DMS79 (cell line): ENCODE results near the gene FBXO5.
A peak's percentile ranks its signal among the peaks of the same experiment; 100 is the strongest.
"Not testable (repeated sequence)": the region's sequence is repeated elsewhere in the genome, so short reads cannot be mapped to it uniquely, and the experiment has no call there.

ENCODE experiments used
- DNase-seq: peaks from one replicate; lab custom pipeline; 2025; lab: John Stamatoyannopoulos, UW

The FBXO5 gene, protein sequence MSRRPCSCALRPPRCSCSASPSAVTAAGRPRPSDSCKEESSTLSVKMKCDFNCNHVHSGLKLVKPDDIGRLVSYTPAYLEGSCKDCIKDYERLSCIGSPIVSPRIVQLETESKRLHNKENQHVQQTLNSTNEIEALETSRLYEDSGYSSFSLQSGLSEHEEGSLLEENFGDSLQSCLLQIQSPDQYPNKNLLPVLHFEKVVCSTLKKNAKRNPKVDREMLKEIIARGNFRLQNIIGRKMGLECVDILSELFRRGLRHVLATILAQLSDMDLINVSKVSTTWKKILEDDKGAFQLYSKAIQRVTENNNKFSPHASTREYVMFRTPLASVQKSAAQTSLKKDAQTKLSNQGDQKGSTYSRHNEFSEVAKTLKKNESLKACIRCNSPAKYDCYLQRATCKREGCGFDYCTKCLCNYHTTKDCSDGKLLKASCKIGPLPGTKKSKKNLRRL

DNA sequence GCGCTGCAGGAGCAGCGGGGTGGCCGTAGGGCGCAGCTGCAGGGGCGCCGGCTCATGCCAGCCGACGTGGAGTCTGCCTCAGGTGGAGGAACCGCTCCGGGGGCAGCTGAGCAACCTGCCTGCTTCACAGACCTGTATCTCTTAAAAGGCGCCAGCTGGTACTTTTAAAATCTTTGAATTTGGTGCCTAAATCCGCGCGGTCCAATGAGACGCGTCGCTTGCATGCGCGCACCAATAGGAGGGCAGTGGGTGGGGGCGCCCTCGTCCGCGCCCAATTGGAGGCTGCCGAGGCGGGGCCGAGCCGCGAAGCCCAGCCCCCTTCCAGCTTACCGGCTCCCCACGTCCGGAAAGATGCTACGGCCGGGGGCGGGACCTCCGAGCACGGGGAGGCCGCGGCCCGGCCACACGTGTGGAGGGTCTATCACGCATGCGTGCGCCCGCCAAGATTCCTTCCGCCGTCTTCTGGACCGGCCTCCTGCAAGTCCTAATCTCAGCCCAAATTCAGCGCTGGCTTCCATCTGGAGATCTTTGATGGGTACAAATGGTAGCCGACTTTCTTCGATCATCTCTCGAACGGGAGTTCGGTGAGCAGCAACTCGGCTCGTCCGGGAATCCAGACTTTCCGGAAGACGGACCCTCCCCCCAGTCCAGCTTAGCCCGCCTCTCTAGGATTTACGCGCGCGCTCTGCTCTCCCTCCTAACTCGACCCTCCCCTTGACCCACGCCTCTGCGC is at the start of gene FBXO5:
TSS of gene FBXO5 (minus strand) at position 138 of the 733 bp plus-strand sequence. CDS start at position 56, 82 bp downstream.
- DNase-seq, result peak; percentile 90

DNA sequence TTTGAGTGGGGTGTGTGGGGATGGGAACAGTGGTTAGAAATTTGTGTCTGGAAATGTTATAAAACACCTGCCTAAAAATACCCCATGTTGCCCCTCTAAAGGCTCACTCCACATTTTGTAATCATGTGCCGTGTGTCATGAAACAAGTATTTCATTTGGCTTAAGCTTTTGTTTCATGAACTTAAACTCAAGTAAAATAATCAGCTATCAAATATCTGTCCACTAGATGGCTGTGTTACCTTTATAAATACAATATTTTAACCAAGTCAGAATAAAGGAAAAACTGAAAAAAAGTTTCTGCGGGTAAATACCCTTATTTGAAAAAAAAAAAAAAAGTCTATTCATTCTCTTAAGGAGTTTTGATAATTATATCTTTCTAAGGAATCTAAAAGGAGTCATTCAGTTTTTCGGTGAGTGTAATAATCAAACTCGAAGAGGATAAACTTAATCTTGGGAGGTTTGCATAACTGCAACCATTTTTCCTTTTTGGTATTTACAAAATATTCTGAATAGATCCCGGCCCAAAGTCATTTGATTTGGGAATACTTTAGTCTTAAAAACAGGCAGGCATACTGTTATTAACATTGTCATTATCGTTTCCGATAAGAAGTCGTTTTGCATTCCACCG is 49.5 kb upstream of the FBXO5 start:
- no peak for DNase-seq

DNA sequence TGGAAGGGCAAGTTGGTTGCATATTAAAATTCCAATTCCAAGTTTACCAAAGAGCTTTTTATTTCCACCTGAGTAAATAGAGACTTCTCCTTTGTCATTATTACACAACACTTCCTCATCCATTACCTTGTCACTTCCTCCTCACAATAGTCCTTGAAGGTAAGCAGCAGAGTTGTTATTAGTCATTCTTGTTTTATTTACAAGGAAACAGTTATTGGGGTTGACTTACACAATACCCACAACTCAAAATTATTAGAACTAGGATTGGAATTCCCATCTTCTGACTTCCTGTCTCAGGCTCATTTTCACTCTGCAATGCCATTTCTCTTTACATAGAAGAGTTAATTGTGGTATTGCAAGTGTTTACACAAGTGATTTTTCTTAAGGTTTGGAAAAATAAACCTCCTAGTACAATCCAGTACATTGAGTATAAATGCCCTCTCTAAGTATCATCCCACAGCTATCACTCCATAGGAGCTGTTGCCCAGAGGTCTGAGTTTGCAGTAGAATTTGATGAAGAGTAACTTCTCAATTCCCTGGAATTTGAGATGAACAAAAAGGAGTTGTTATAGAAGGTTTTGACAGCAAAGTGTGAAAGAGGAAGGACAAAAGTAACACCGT is 48.6 kb upstream of the FBXO5 start:
- no peak for DNase-seq

DNA sequence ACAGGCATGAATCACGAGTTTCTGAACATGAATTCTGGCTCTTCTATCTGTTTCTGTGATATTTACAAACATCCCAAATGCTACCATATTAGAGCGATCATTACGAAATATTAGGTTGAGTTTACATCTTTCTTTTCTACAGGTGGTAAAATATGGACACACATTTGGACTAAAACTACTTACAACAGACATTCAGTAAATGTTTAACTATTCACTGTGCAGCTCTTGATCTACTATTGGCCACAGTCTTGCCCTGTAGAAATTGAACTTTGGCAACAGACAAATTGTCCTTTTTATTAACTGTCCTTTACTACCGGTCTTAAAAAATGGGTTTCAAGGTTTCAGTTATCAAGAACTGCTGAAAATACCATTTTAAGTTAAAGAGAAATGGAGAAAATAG is 46.1 kb upstream of the FBXO5 start:
- DNase-seq, result no peak

DNA sequence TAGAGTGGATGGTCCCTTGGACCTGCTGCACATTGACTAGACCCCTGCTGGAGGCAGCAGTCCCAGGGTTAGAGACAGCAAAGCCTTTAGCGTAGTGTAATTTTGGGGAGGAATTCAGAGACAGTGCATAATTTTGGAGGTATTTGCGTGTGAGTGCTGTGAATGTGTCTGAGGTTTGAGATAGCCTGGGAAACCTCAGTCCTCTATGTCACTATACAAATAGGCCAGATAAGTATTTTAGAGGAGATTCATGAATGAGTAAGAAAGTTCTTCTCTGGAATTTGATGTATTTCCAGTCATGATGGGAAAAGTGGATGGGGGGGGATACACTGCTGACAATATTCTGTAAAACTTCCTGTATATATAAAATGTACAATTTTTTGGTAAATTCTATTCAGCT is 45.4 kb upstream of the FBXO5 start:
- DNase-seq, result no peak

DNA sequence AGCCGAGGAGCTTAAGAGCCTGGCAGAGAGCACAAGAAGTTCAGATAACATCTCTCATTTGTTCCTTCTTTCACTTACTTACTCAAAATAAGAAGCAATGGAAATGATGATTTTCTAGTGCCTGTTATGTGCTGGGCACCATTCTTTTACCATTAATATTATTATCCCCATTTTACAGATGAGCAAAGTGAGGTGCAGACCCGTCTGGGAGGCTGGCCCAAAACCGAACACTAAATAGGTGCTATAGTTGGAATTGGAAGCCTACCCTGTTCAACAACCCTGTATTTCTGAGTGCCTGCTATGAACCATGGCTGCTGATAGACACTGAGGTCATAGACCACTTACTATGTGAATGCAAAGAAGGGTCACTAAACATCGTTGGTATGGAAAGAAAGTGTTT is 44.6 kb upstream of the FBXO5 start:
- no peak for DNase-seq

DNA sequence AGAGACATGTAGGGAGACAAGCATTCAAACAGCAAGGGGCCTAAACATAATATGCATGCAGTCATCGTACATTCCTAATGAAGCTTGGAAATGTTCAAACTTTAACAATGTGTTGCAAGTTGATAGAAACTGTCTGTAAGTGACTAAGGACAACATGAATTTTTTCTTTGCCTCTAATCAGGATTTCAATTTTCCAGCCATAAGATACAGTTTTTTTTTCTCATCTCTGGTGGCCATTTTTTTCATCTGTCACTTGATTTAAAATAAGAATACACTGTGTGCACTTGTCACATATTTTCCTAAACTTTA is 41.8 kb upstream of the FBXO5 start:
- DNase-seq, result no peak

DNA sequence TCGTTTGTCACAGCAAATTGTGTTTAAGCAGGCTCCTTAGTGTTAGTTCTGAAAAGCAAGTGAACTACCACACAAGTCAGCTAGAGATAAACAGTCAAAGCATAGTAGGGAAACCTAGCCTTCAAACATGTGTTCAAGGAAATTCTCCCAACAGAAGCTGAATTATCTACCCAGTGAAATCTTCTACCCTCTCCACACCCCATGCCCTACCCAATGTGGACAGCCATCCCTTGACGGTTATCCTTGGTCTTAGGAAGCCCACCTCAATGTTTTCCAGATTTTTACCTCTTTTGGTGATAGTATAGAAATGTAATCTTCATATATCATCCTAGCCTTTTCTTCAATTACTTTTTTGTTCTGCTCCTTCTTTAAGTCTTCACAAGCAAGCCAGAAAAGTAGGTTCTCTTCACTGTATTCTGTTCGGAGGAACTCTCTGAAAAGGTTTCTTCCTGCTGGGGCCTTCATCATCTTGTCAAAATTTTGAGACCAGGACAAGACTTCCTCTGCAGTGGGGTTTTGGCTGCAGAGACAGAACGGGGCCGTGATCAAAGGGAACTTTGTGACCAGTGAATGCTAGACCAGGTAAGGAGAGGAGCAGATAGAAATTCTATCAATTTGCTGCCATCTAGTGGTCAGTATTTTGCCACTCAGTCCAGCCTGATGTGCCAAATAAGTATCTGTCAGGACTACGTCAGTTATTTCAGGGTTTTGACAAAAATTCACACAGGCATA is 41.3 kb upstream of the FBXO5 start:
- DNase-seq, result no peak

DNA sequence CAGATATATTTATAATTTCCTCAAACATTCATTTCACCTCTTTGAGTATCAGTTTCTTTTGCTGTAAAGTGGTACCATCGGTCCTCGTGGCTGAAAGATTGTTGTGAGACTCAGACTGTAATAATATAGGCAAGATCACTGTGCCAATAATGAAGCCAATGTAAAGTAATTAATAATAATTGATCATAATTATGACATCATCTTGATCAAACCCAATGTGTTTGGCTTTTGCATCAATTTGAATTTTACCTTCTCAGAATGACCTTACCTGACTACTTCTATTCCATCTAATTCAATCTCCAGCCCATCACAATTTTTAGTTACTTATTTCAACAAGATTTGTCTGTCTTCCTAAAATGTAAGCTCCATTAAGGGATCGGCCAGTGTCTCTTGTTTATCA is 35.5 kb upstream of the FBXO5 start:
- no peak for DNase-seq

DNA sequence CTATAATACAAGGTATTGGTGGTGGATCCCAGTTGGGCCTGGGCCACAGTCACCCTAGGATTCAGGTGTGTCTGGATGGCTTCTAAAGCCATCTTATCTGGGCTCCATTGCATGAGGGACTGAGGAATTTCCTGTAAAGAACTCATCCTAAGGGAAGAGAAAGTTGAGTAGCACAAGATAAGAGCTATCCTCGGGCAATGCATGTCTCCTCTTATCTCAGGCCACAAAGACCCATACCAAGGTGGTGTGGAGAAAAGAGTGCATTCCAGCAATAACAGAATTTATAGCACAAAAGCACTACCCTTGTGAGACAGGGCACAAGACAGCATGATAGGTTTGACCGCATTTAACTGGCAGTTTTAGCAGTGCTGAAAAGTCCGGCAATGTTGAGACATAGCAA is 34.0 kb upstream of the FBXO5 start:
- no peak for DNase-seq

DNA sequence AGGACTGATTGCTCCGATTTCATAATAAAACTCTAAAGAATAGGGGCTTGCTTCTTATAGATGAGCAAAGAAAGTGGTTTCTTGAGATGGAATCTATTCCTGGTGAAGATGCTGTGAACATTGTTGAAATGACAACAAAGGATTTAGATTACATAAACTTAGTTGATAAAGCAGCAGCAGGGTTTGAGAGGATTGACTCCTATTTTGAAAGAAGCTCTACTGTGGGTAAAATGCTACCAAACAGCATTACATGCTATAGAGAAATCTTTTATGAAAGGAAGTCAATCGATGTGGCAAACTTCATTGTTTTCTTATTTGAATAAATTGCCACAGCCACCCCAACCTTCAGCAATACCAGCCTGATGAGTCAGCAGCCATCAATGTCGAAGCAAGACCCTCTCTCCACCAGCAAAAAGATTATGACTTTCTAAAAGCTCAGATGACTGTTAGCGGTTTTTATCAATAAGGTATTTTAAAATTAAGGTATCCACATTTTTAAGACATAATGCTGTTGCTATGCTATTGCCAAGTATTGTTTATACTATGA is 32.3 kb upstream of the FBXO5 start:
- DNase-seq, result no peak

DNA sequence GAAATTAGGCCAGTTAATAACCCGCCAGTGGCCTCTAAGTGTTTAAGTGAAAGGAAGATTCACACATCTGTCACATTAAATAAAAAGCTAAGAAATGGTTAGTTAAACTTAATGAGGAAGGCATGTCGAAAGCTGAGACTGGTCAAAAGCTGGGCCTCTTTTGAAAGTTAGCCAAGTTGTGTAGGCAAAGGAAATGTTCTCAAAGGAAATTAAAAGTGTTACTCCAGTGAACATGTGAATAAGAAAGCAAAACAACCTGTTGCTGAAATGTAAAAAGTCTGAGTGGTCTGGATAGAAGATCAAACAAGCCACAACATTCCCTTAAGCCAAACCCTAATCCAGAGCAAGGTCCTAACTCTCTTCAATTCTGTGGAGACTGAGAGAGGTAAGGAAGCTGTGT is 30.6 kb upstream of the FBXO5 start:
- no peak for DNase-seq

DNA sequence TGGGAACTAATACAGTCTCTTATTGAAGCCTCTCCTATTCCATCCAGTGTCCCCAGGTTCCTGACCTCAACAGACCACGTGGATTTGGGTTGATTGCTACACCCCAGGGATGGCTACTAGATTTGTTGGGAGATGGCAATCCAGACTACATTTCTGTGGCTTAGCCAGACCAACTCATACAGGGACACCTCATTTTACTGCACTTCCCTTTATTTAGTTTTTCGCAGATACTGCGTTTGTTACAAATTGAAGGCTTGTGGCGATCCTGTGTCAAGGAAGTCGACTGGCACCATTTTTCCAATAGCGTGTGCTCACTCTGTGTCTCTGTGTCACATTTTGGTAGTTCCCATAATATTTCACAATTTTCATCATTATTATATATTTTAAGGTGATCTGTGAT is 30.0 kb upstream of the FBXO5 start:
- DNase-seq, result no peak

DNA sequence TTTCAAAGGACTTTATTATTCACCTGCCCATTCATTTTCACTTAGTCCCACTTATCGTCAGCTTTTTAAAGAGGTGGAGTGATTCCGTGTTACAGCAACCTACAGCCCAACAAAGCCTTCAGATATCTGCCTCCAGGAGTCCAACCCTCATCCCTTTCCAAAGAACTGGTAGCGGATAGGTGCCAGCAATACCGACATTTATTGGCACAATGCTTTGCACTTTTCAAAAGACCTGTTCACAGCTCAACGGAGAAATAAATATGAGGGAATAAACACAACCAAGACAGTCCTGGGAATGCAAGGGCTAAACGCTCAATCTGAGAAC is 20.5 kb upstream of the FBXO5 start:
- peak; percentile 49 for DNase-seq

DNA sequence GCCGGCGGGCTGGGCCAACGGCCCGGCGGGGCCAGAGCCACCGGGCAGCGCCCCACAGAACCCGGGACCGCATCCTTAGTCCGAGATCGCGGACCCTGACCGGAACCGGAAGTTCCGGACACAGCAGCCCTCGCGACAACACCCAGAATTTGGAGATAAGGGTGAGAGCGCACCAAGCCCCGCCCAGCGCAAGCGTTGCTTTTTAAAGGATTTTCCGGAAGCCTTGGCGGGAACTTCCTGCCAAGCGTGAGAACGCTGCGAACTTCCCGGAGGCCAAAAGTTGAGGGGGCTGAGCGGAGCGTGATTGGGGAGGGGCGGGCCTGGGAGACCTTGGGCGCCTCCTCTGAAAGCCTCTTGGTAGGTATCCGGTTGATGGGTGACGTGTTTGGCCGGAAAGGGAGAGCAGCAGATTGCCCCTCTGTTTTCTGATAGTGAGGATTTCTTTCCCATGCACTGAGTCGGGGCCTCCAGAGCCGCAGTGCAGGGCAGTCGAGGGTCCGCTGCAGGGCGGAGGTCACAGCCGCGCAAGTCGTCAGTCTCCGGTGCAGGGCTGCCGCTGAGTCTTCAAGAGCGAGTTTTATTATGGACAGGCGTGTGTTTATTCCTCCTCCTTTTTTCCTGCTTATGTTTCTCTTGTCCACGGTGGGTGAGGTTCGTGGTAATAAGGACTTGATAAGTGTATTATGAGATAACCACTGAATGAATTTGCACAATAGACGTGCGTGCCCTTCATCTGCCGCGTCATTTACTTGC is 19.9 kb upstream of the FBXO5 start, which contains the start of gene MTRF1L:
TSS of gene MTRF1L (minus strand) at position 97 of the 753 bp plus-strand sequence. CDS start at position 73, 24 bp downstream.
- peak; percentile 96 for DNase-seq

DNA sequence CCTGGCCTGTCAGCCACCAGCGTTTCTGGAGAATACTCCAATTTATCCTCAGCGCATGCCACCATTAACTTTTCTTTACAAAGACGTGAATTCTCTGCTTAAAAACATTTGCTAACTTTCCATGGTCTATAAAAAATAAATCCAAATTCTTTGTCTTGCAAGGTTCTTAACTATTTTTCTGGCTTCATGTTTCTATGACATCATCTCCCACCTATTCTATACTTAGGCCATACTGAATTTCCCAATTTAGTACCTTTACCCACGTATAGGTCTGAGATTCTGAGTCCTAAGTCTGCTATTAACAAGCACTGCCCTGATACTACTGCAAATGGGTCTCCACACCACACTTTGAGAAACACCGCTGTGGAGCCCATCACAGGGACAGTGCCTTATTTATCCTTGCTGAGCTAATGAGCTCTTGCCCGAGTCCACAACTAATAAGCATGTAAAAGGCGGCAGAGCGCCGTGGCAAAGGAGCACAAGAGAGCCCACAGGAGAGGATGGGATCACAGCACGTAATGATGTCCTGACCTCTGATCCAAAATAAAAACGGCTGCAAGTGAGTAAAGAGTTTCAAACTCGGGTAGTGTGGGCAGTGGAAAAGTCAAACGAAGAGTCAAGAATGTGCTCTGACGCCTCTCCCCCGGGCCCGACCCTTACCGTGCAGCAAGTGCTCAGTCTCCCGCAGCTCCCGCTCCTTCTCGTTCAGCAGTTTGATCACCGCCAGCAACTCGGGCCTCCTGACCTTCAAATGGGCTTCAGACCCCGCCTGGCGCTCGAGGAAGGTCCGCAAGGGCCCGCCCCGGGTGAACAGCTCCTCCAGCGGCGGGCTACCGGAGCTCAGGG is 19.1 kb upstream of the FBXO5 start:
- no peak for DNase-seq

DNA sequence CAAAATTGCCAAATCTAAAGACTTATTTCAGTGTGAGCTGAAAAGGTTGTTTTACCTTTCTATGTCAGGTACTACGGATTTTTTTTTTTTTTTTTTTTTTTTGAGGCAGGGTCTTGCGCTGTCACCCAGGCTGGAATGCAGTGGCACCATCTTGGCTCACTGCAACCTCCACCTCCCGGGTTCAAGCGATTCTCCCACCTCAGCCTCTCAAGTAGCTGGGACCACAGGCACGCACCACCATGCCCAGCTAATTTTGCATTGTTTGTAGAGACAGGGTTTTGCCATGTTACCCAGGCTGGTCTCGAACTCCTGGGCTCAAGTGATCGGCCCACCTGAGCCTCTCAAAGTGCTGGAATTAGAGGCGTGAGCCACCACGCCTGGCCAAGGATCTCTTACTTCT is 17.9 kb upstream of the FBXO5 start:
- not testable (repeated sequence) for DNase-seq

DNA sequence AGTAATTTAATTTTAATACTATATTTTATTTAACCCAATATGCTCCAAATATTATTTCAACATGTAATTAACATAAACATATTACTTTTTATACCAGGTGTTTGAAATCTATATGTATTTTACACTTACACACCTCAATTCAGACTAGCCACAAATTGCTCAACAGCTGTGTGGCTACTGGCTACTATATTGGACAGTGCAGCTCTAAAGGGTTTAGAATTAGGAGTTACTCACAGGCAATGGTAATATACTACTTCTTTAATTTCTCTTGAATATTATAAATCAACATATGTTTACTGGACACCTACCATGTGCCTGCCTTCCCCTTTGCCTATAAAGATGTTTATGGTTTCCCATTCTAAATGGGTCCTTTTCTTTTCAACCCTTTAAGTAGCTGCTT is 17.4 kb upstream of the FBXO5 start:
- DNase-seq, result no peak

DNA sequence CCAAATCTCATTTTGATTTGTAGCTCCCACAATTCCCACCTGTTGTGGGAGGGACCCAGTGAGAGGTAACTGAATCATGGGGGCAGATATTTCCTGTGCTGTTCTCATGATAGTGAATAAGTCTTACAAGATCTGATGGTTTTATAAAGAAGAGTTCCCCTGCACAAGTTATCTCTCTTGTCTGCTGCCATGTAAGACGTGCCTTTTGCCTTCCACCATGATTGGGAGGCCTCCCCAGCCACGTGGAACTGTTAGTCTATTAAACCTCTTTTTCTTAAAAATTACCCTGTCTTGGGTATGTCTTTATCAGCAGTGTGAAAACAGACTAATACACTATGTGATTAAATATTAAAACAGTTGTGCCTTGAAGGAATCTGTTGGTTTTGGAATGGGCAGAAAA is 16.7 kb upstream of the FBXO5 start:
- DNase-seq, result not testable (repeated sequence)

DNA sequence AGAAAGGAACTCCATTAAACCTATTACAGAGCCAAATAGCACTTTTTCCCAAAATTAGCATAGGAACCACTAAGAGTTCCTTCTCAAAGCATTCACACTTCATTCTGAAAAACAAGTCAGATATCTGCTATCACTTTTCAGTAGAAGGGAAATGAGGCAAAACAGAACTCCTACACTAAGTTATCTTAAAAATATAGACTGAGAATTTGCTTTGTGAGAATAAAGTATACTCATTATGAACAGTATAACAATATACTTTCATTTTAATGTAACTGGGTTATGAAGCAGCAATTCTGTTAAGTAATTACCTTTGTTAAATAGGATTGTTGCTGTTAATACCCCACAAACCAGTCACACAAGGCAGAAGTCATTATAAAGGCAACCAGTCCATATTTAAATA is 11.0 kb upstream of the FBXO5 start:
- DNase-seq, result no peak
